HG02938 (cell line): Measurements from ENCODE around the gene TDRD7.
"Not testable (repeated sequence)": the region's sequence is repeated elsewhere in the genome, so short reads cannot be mapped to it uniquely, and the experiment has no call there.

ENCODE experiments used
- ATAC-seq: cut with Tn5 transposase; IDR thresholded peaks from one replicate; pipeline ENCODE4 v1.9.1; 2021; ENCODE audit warnings: mild to moderate bottlenecking, moderate library complexity; ENCODE audit not compliant: unreplicated experiment

The TDRD7 gene

DNA sequence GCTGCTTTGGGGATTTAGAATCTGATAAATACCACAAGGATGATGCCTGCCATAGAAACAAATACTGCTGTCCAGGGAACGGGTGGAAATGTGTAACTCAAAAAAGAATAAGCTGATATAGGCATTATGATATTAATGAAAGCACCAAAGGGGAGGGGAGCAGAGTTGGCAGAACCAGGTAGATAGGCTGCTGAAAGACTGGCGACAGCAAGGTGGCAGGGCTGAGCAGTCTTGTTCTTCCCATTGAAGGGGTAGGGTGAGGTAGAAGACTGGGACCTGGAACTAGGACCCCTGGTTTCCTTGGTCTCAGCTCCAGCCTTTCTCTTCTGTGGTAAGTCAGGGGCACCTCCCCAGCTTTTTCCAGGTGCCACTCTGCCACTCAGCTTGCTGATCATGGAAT lies 58.2 kb downstream of the TDRD7 start:
- ATAC-seq: no peak

DNA sequence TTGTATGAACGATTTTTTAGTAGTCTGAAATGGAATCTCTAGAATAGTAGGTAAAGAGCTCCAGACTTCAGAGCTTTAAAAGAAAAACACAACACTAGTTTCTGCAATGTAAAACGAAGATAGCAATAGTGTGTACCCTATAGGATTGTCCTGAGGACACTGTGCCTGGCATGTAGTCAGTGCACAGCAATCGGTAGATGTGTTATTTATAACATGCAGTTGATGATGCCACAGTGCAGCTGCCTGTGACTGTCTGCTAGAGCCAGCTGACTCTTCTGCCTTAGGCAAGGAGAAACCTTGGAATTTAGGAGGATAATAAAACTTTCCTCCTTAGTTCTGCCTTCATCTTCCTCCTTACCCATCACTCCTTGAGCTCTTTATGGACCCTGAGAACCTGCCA lies 61.8 kb downstream of the TDRD7 start:
- ATAC-seq: no peak

- ATAC-seq: no peak
These were observed 62.6 kb downstream of the TDRD7 start for GRCh38 chr9:97474372-97474925.

GRCh38 chr9:97475059-97475458 lies 63.2 kb downstream of the TDRD7 start:
- no peak for ATAC-seq

DNA sequence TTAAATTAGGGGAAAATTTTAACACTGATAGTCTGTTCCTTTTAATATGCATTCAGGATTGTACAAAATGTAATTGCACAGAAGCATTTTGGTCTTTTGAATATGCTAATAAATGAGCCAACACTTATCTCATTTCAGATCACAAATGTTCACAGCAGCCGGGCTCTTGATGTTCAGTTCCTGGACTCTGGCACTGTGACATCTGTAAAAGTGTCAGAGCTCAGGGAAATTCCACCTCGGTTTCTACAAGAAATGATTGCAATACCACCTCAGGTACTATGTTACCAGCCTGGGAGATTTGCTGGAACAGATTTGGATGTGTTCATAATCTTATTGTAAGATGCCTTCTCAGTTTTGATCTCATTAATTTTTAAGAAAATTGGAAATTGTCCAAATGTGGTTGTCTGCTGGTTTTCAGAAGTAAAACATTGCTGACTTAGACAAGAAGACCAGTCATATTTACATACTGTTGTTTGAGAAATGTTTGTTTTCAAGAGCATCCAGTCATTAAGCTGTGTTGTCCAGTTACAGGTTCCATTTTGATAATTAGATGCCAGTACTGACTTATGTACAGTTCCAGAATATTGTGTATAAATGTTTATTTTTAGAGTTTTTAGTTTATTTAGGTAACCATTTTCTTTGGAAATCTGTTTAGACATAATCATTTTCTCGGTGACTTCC lies 66.5 kb downstream of the TDRD7 start:
- ATAC-seq: no peak

DNA sequence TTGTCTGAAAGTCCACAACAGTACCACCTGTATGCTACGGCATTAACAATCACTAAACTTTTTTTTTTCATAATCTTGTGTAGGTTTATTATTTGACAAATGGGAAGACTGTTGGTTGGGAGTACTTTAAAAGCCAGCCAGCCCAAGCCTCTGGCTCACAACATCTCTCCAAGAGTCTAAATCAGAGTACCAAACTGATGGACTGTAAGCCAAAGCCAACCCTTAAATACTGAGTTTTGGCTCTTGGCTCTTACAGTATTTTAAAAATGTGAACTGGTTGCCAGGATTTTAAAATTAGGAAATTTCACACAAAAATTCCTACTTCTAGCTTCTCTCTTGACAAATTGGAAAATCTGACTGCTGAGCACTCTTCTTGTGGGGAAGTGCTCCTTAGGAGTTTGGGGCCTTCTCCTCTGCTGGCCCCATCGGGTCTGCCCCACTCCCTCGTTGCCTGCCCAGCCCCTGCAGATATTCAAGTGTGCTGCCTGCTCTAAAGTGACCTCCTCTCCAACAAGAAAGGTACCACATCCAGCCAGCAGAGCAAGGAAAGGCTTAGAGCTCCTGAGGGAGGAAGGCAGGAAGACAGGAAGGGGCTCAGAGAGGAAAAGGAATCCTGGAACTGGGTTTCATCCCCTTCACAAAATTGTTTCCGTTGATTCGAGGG lies 67.7 kb downstream of the TDRD7 start:
- ATAC-seq: no peak

DNA sequence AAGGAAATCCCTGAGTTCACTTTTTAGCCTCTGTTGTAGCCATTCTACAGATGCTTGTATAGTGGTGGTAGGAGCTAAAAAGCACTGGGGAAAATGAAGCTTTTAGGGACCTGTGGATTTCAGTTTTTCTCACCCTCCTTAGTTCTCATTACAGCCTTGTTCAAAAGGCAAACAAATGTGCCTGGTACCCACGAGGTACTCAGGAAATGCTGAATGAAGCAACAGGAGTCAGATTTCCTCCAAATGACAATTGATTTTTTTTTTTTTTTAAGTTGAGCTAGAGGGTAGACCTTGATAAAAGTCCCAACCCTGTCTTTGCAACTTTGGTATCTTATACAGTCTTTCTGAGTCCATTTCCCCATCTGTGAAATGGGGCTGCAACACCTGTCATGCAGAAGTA lies 68.3 kb downstream of the TDRD7 start:
- ATAC-seq: no peak

- ATAC-seq: no peak
These were observed 68.9 kb downstream of the TDRD7 start for GRCh38 chr9:97480749-97481148.

DNA sequence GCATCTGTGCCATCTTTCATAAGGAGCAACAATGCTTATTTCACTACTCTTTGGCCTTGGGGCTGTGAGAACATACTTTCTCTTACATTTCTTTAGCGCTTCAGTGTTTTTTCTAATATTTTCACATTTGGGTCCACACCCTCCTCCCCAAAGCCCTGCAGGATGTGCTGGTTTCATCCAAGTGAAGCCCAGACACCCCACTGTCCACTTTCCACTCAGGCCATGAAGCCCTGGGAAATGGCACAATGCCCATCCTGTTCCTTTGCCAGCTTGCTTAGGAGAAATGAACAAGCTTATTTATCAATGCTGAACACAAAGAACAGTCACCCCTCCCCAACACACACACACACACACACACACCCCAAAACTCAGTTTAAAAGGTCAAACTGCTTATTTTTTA lies 72.2 kb downstream of the TDRD7 start:
- no peak for ATAC-seq

DNA sequence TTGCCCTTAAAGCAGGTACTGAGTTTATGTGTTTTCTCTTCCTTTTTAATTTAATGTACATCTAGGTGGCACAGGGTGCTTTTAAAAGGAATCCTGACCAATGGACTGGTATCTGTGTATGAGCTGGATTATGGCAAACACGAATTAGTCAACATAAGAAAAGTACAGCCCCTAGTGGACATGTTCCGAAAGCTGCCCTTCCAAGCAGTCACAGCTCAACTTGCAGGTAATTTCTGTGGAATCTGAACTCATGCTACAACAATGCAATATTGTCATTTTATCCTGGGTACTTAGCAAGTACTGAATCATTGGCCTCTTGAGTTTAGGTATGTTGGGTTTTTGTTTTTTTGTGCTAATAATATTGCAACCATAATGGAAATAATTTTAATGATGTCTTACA lies 75.2 kb downstream of the TDRD7 start:
- no peak for ATAC-seq

GRCh38 chr9:97487861-97488260 lies 76.0 kb downstream of the TDRD7 start:
- no peak for ATAC-seq

- no peak for ATAC-seq
These were observed 79.5 kb downstream of the TDRD7 start for GRCh38 chr9:97491216-97491999.

DNA sequence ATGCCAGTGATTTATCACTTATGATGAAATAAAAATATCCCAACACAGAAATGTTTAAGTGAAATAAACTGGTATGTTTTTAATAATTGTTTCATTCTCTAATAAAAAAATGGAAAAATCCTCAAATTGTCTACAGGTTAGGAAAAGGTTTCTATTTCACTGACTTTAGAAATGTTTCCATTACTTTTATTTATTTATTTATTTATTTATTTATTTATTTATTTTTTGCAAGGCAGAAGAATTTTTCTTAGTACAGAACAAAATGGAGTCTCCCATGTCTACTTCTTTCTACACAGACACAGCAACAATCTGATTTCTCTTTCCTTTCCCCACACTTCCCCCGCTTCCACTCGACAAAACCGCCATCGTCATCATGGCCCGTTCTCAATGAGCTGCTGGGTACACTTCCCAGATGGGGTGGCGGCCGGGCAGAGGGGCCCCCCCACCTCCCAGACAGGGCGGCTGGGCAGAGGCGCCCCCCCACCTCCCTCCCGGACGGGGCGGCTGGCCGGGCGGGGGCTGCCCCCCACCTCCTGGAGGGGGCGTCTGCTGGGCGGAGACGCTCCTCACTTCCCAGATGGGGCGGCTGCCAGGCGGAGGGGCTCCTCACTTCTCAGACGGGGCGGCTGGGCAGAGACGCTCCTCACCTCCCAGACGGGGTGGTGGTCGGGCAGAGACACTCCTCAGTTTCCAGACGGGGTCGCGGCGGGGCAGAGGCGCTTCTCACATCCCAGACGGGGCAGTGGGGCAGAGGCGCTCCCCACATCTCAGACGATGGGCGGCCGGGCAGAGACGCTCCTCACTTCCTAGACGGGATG lies 85.9 kb downstream of the TDRD7 start:
- not testable (repeated sequence) for ATAC-seq

DNA sequence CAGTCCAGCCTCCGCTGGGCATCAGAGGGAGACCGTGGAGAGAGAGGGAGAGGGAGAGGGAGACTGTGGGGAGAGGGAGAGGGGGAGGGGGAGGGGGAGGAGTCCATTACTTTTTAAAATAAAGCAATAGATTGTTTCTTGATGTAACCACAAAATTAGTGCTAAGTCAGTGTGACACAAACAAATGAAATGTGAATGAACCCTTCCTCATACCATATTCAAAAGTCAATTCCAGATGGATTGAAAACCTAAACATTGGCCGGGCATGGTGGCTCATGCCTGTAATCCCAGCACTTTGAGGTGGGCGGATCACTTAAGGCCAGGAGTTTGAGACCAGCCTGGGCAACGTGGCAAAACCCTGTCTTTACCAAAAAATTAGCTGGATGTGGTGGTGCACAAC lies 87.0 kb downstream of the TDRD7 start:
- not testable (repeated sequence) for ATAC-seq

GRCh38 chr9:97500263-97500662 lies 88.4 kb downstream of the TDRD7 start:
- no peak for ATAC-seq

GRCh38 chr9:97500765-97501176 lies 88.9 kb downstream of the TDRD7 start:
- ATAC-seq: no peak

DNA sequence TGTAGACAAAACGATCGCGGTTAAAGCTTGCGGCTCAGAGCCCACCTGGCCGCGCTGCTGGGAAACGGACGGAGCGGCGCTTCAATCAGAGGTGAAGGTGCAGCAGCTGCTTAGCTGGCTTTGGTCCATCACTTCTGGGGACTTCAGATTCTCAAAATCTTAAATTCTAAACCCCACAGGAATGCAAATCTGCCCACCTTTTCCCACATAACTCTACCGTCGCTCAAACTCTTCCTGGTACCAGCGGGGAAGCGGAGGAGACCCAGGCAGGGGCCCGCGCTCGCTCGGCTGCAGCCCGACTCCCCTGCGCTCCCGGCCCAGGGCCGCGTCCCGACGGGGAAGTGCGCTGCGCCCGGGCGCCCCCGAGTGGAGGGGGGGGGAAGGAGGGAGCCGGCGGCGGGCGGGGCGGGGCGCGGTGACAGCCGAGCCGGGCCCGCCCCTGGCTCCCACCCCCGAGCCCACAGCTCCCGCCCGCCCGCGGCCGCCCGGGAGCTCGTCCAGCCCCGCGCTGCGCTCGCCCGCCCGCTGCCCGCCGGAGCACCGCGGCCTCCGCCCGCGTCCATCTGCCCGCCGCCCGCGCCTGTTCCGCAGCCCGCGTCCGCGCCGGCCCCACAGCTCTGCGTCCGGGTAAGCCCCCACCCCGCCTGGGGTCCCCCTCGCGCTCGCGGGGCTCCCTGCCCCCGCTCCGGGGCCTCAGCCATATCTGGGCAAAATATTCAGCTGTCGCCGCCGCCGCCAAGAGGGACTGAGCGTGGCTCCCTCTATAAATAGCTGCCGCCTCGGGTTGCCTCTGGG lies 89.5 kb downstream of the TDRD7 start, which contains the start of gene TMOD1:
TMOD1 (plus strand) TSS at position 490 of the 795 bp plus-strand sequence. CDS start 22,523 bp downstream, outside the sequence.
- peak; percentile 38 for ATAC-seq

GRCh38 chr9:97501972-97502221 lies 90.0 kb downstream of the TDRD7 start:
- ATAC-seq: peak; percentile 24

DNA sequence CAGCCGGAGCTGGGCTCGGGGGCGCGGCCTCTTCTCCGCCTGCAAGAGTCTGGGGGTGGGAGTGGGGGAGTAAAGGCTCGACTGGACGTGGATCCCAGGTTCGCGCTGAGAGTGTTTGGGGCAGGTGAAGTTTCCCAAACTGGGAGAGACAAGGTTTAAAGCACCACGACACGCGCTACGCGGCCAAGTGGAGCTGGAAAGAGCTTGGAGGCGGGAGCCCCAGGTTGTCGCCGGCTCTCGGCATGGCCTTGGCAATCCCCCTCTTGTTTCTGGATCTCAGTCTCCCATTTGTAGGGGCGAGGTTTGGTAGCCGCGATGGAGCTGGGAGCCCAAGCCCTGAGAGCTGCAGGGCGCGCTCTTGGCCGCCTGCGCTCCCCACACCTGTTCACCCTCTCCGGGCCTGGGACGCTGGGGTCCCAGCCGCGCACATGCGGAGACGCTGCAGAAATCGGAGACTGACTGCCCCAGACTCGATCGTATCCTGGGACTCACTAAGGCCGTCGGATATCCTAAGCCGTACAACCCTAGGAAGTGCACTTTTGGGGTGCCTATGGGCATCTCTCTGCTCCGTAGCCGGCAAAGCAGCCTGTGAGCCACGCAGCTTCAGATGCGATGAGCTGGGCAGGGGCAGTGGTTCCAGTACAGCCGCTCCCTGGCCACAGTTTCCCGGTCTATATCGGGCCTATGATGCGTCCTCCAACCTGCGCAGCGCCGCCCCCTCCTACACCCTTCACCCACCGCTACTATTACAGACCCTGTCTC lies 90.5 kb downstream of the TDRD7 start:
- no peak for ATAC-seq
